ENCODE data around the gene SLC25A14. TPM values are rescaled to one million over a fixed set of nuclear protein-coding genes. Genes with fewer than 3 reads are reported as not detected.
"Not testable (repeated sequence)": the region's sequence is repeated elsewhere in the genome, so short reads cannot be mapped to it uniquely, and the experiment has no call there.

SLC25A14 gene, protein sequence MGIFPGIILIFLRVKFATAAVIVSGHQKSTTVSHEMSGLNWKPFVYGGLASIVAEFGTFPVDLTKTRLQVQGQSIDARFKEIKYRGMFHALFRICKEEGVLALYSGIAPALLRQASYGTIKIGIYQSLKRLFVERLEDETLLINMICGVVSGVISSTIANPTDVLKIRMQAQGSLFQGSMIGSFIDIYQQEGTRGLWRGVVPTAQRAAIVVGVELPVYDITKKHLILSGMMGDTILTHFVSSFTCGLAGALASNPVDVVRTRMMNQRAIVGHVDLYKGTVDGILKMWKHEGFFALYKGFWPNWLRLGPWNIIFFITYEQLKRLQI
- 10 to 100 TPM; 11.9 to 12.1 TPM for total RNA-seq

DNA sequence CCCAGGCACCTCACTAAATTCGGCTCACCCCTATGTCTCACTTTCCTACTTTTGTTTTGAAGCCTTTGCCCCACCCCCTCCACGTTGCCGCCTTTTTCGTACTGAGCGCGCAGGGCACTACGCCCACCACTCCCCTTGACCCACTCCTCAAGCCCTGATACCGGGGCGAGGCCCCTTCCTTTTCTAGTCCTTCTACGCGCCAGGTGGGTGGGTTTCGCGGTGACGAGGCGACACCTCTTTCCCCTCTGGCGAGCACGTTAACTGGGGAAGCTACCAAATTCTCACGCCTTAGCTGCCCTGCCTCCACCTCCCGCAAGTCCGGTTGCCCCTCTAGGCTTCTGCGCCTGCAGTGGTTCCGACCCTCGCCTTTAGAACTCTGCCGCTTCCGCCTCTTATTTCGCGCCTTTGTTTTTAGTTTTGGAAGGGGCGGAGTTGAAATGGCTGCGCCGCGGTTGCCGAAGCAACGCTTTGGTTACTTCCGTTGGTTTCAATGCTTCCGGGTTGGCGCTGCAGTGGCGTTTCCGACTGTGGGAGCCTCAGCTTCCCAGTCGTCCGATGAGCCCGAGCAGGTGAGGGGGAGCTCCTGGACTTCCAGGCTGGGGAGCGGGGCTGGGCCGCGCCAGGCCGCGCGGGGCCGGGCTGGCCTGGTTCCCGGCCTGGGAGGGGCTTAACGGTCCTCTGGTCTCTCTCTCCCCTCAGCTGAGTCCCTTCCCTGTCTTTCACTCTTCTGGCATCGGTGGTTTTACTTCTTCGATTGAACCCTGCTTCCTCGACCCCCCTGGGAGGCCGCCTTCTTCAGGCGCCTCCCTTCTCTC is at the start of gene SLC25A14:
Gene SLC25A14 (plus strand): TSS at position 512 of the 815 bp plus-strand sequence. CDS start 360 bp downstream, outside the sequence.
- Mint-ChIP-seq H3K27me3 (peaks cover 0 to 13% of the 10 kb centered on the region in 2 donors), H3K36me3 (no peaks in the 10 kb centered on the region), H3K4me3 (peak within 1 kb of the TSS; percentile 98), H3K4me1 (ENCODE audit: low read depth in 2 of 2) (peaks cover 21 to 27% of the 10 kb centered on the region in 2 donors), H3K27ac (peak within 1 kb of the TSS; percentile 83 to 90), H3K9me3 (no peaks in the 10 kb centered on the region)
- DNase-seq (ENCODE audit: low spot score) (peak; percentile 72), ATAC-seq (peak; percentile 91 to 94)

DNA sequence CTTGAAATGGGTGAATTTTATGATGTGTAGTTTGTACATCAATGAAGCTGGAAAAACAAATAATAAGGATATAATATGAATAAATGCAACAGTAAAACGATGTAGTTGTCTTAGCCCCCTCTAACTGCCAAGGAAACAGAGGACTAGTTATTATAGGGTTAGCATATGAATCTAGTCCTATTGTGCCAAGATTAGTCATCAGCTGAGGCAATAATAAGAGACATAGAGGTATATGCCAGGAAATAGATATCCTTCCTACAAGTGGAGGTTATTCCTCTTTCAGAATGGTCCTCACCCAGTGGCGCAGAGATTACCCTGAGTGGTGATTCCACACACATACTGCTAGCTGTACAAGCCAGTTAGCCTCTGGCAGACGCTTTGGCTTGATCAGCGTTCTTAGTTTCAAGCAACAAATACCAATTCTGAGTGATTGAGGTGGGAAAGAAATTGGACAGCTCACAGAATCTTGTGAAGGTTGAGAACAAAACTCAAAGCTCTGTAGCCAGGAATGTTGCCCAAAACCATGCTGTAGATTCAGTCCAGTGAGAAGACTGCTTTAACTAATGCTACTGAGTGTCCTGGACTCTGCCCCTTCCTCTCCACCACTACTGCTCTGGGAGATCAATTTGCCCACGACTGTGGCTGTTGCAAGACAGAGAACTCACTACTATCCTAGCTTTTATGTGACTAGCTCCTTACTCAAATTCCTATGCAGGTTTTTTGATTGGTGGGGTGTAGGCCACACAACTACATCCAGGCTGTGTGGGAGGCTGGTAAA is 44.0 kb upstream of the SLC25A14 start:
- peaks cover 0 to 24% of the 10 kb centered on the region in 2 donors for H3K27me3 Mint-ChIP-seq
- DNase-seq (ENCODE audit: low spot score) (no peak), ATAC-seq (no peak)
- H3K4me1 Mint-ChIP-seq (ENCODE audit: low read depth in 2 of 2), result no peaks in the 10 kb centered on the region
- no peaks in the 10 kb centered on the region for H3K36me3 Mint-ChIP-seq
- no peak overlapping the region for H3K4me3 Mint-ChIP-seq
- no peak overlapping the region for H3K27ac Mint-ChIP-seq
- H3K9me3 Mint-ChIP-seq, result no peaks in the 10 kb centered on the region

DNA sequence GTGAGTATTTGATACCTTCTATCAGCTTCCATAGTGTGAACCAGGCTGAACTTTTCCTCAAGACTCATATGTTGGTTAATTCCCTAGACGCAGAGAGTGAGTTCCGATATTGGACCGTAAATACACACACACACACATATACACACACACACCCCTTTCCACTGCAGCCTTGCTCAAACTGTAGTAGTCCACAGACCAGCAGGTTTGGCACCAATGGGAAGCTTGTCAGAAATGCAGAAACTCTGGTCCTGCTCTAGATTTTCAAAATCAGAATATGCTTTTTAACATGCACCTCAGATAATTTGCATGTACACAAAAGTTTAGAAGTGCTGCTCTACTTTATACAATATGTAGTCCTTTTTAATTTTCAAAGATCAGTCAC is 43.4 kb upstream of the SLC25A14 start:
- H3K36me3 Mint-ChIP-seq, result no peaks in the 10 kb centered on the region

DNA sequence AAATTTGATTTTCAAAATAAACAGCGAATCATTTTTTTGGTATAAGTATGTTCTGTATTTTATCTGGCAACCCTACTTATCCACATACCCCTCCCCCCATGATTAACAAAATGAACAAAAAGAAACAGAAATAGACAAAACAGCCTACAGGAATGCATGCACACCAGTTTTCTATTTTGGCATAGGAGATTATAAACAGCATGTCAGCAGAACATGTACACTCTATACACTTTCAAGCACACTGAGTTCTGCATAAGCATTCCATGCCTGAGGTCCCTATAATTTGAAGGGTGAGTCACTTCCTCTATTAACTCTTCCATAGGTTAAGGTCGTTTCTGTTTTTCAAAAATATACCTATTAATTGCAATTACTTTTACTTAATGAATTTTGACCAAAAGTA is 43.0 kb upstream of the SLC25A14 start:
- H3K27ac Mint-ChIP-seq, result no peak overlapping the region
- no peak for DNase-seq (ENCODE audit: low spot score)
- no peak overlapping the region for H3K4me3 Mint-ChIP-seq
- H3K9me3 Mint-ChIP-seq, result no peaks in the 10 kb centered on the region
- ATAC-seq, result no peak
- no peaks in the 10 kb centered on the region for H3K36me3 Mint-ChIP-seq
- H3K4me1 Mint-ChIP-seq (ENCODE audit: low read depth in 2 of 2), result no peaks in the 10 kb centered on the region
- peaks cover 0 to 21% of the 10 kb centered on the region in 2 donors for H3K27me3 Mint-ChIP-seq

More for the DNA sequence above, 43.4 kb upstream of the SLC25A14 start:
- no peak overlapping the region for H3K27ac Mint-ChIP-seq
- H3K4me3 Mint-ChIP-seq, result no peak overlapping the region
- no peaks in the 10 kb centered on the region for H3K4me1 Mint-ChIP-seq (ENCODE audit: low read depth in 2 of 2)
- DNase-seq (ENCODE audit: low spot score), result no peak
- ATAC-seq, result no peak
- no peaks in the 10 kb centered on the region for H3K9me3 Mint-ChIP-seq
- peaks cover 0 to 22% of the 10 kb centered on the region in 2 donors for H3K27me3 Mint-ChIP-seq

DNA sequence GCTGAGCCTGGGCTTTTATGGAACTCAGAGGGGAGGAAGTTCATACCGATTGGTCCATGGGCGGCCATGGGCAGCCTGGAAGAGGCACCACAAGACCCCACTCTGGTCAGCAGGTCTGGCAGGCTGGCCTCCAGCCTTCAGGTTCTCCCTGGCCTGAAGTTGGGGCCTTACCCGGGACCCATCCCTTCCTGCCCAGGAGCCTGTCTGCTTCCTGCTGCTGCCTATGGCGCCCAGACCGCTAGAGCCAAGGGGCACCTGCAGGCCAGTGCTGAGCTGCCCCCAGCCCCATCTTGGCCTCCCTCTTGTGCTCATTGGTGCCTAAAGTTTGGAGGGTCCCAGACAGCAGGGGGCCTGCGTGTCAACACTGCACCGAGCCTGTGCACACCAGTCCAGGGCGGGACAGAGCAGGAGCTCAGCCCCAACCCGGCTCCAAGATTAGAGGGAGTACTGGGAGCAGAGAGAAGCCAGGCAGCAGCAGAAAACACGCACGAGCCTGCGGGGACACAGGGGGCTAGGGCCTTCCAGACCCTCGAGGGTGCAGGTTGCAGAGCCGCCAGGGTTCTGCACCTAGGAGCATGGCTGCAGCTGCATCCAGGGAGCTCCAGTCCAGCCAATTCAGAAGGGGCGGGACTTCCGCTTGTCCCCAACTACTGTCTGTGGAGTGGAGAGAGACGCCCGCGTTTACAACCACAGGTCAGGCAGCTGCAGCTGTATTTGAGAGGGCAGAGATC is 40.3 kb upstream of the SLC25A14 start:
- Mint-ChIP-seq H3K27ac (no peak overlapping the region), H3K36me3 (no peaks in the 10 kb centered on the region), H3K4me1 (ENCODE audit: low read depth in 2 of 2) (no peaks in the 10 kb centered on the region), H3K4me3 (no peak overlapping the region), H3K9me3 (no peaks in the 10 kb centered on the region), H3K27me3 (peaks cover 6 to 25% of the 10 kb centered on the region in 2 donors)
- DNase-seq (ENCODE audit: low spot score) (no peak), ATAC-seq (peak in 1 of 2 donors; percentile 56)

DNA sequence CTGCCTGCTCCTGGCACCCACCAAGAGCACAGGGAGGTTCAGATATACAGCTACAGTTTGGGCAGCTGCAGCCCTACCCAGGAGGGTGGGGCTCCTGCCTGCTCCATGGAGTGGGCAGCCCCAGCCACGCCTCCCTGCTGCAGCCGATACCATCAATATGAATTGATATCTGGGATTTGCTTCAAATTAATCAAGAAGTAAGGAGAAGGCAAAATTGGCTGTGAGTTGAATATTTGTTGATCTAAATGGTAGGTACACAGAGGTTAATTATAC is 39.8 kb upstream of the SLC25A14 start:
- Mint-ChIP-seq H3K4me1 (ENCODE audit: low read depth in 2 of 2) (no peaks in the 10 kb centered on the region), H3K27me3 (peaks cover 6 to 26% of the 10 kb centered on the region in 2 donors), H3K36me3 (no peaks in the 10 kb centered on the region), H3K4me3 (no peak overlapping the region), H3K9me3 (no peaks in the 10 kb centered on the region), H3K27ac (no peak overlapping the region)
- ATAC-seq, result peak in 1 of 2 donors; percentile 57
- no peak for DNase-seq (ENCODE audit: low spot score)

GRCh38 chrX:130301405-130301804 is 38.3 kb upstream of the SLC25A14 start:
- peaks cover 6 to 19% of the 10 kb centered on the region in 2 donors for H3K27me3 Mint-ChIP-seq
- H3K27ac Mint-ChIP-seq, result no peak overlapping the region
- H3K9me3 Mint-ChIP-seq, result no peaks in the 10 kb centered on the region
- H3K4me1 Mint-ChIP-seq (ENCODE audit: low read depth in 2 of 2), result no peaks in the 10 kb centered on the region
- no peak for DNase-seq (ENCODE audit: low spot score)
- H3K4me3 Mint-ChIP-seq, result no peak overlapping the region
- ATAC-seq, result no peak
- H3K36me3 Mint-ChIP-seq, result no peaks in the 10 kb centered on the region

DNA sequence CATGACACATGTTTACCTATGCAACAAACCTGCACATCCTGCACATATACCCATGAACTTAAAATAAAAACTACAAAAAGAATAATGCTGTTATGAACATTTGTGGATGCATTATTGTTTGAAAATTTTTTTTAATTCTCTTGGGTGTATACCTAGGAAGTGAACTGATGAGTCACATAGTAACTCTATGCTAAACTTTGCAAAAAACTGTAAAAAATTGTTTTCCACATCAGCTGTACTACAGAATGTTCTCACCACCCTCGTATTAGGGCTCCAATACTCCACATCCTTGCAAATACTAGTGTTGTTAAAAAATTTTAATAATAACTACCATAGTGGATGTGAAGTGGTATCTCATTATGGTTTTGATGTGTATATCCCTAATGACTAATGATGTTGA is 37.7 kb upstream of the SLC25A14 start:
- DNase-seq (ENCODE audit: low spot score) (no peak), ATAC-seq (no peak)
- Mint-ChIP-seq H3K27ac (no peak overlapping the region), H3K4me3 (no peak overlapping the region), H3K4me1 (ENCODE audit: low read depth in 2 of 2) (no peaks in the 10 kb centered on the region), H3K9me3 (no peaks in the 10 kb centered on the region), H3K36me3 (no peaks in the 10 kb centered on the region), H3K27me3 (peaks cover 6 to 16% of the 10 kb centered on the region in 2 donors)

DNA sequence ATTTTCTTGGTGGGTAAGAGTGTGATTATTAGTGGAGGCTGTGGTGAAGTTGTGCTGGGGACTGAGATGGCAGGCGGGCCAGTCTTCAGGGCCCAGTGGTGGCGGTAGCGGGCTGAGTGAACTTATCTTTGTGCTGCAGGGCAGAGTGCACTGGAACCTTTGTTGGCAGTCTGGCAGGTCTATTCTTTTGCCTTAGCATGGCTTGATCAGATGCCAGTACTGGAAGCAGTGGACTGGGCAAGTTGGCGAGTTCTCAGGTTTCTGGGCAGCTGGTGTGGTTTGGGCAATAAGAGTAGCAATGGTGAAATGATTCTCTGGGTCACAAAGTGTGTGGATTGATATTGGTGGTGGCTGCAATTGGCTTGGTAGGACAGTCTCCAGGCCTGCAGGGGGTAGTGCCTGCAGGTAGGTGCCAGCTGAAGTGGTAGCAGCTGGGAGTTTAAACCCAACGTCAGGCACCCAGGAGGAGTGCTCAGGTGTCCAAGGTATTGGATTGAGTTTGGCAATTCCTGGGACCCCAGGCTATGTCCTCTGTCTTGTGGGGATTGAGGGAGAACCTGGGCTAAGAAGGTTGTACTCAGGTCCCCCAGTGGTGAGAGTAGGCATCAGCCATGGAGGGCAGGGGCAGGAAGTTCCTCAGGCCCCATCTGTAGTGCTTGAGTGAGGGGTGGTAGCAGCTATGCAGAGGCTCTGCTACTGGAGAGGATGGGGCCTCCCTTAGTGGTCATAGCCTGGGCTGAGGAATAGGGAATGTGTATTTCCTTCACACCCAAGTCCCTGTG is 34.9 kb upstream of the SLC25A14 start:
- Mint-ChIP-seq H3K4me3 (no peak overlapping the region), H3K27ac (no peak overlapping the region), H3K27me3 (peaks cover 6 to 15% of the 10 kb centered on the region in 2 donors), H3K9me3 (no peaks in the 10 kb centered on the region), H3K36me3 (no peaks in the 10 kb centered on the region), H3K4me1 (ENCODE audit: low read depth in 2 of 2) (no peaks in the 10 kb centered on the region)
- DNase-seq (ENCODE audit: low spot score), result no peak
- no peak for ATAC-seq

DNA sequence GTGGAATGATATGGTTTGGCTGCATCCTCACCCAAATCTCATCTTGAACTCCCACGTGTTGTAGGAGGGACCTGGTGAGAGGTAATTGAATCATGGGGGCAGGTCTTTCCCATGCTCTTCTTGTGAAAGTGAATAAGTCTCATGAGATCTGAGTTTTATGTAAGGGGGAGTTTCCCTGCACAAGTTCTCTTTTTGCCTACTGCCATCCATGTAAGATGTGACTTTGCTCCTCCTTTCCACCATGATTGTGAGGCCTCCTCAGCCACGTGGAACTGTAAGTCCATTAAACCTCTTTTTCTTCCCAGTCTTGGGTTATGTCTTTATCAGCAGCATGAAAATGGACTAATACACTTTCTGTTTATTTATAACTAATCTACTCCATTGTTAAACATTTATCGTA is 19.8 kb upstream of the SLC25A14 start:
- H3K4me1 Mint-ChIP-seq (ENCODE audit: low read depth in 2 of 2); ATAC-seq; H3K36me3 Mint-ChIP-seq; H3K9me3 Mint-ChIP-seq; H3K27ac Mint-ChIP-seq; H3K4me3 Mint-ChIP-seq; DNase-seq (ENCODE audit: low spot score): not testable (repeated sequence)
- H3K27me3 Mint-ChIP-seq, result peaks cover 22 to 33% of the 10 kb centered on the region in 2 donors

DNA sequence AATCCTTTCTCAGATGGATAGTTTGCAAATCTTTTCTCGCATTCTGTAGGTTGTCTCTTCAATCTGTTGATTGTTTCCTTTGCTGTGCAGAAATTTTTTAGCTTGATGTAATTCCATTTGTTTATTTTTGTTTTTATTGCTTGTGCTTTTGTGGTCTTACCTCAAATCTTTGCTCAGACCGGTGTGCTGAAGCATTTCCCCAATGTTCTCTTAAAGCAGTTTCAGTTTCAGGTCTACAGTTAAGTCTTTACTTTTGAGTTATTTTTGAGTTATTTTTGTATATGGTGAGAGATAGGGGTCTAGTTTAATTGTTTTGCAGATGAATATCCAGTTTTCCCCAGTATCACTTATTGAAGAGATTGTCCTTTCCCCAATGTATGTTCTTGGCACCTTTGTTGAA is 18.2 kb upstream of the SLC25A14 start:
- no peak for DNase-seq (ENCODE audit: low spot score)
- no peak overlapping the region for H3K27ac Mint-ChIP-seq
- ATAC-seq, result no peak
- peaks cover 22 to 26% of the 10 kb centered on the region in 2 donors for H3K27me3 Mint-ChIP-seq
- H3K4me3 Mint-ChIP-seq, result no peak overlapping the region
- no peaks in the 10 kb centered on the region for H3K36me3 Mint-ChIP-seq
- no peaks in the 10 kb centered on the region for H3K4me1 Mint-ChIP-seq (ENCODE audit: low read depth in 2 of 2)
- peaks cover 2% of the 10 kb centered on the region for H3K9me3 Mint-ChIP-seq

- Mint-ChIP-seq H3K9me3 (no peaks in the 10 kb centered on the region), H3K27ac (no peak overlapping the region), H3K4me1 (ENCODE audit: low read depth in 2 of 2) (no peaks in the 10 kb centered on the region), H3K36me3 (no peaks in the 10 kb centered on the region), H3K4me3 (no peak overlapping the region), H3K27me3 (peaks cover 19 to 28% of the 10 kb centered on the region in 2 donors)
- no peak for DNase-seq (ENCODE audit: low spot score)
- no peak for ATAC-seq
Observed at GRCh38 chrX:130330146-130330545, 9.6 kb upstream of the SLC25A14 start.

DNA sequence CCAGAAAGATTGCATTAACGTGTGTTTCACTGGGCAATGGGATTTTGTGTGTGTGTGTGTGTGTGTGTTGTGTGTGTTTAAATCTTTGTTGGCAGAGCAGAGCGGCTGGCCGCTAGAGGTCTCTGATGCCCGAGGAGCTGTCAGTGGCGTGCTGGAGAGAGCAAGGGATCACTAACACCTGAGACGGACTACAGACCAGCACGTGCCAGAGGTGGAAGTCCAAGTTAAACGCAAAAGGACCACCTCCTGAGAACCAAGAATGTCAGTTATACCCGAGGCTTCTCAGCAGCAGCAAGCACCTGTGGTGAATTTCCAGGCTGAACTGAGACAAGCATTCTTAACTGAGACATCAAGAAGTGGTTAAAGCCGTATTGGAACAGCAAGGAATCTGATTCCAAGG is 9.0 kb upstream of the SLC25A14 start:
- H3K4me1 Mint-ChIP-seq (ENCODE audit: low read depth in 2 of 2), result no peaks in the 10 kb centered on the region
- DNase-seq (ENCODE audit: low spot score) (no peak), ATAC-seq (no peak)
- no peak overlapping the region for H3K27ac Mint-ChIP-seq
- H3K9me3 Mint-ChIP-seq, result no peaks in the 10 kb centered on the region
- no peak overlapping the region for H3K4me3 Mint-ChIP-seq
- peaks cover 19 to 28% of the 10 kb centered on the region in 2 donors for H3K27me3 Mint-ChIP-seq
- H3K36me3 Mint-ChIP-seq, result no peaks in the 10 kb centered on the region

Data from natural killer cell treated with Interleukin-12 subunit alpha and Interleukin-12 subunit beta and Interleukin-15 and Interleukin-18, amount 100 ng/mL, for 72 hours (primary cell).